Measurements from ENCODE around the gene DBF4. TPM values are rescaled to one million over a fixed set of nuclear protein-coding genes. Genes with fewer than 3 reads are reported as not detected.
A peak's percentile ranks its signal among the peaks of the same experiment; 100 is the strongest.

Gene DBF4
- total RNA-seq, 2 donors from 2014 or later, result 46.5 to 63.2 TPM

DNA sequence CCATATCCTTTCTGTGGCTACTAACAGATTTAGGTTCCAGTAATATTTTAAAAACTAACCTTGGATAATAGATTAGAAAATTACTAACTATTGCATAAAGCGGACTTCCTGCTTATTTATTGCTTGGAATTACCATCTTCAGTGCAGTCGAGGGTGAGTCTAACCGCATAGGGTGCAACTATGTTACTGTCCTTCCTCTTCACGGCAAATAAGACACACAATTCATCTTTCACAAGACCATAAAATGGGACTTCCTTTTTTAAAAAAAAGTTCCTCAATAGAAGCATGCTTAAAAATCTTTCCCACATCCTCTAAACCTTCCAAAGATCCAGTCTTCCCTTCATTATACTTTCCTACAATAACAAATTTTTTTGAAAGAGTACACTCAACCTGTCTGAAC is 2.2 kb upstream of the DBF4 start:
- Mint-ChIP-seq H3K27me3 (ENCODE audit: insufficient read depth) (no peaks in the 10 kb centered on the region), H3K9me3 (peaks cover 20% of the 10 kb centered on the region), H3K27ac (no peak overlapping the region), H3K36me3 (ENCODE audit: low read depth) (peaks cover 35% of the 10 kb centered on the region), H3K4me1 (peaks cover 21% of the 10 kb centered on the region), H3K4me3 (no peak overlapping the region)
- no peak for DNase-seq
- TF ChIP-seq, protein P1, sequence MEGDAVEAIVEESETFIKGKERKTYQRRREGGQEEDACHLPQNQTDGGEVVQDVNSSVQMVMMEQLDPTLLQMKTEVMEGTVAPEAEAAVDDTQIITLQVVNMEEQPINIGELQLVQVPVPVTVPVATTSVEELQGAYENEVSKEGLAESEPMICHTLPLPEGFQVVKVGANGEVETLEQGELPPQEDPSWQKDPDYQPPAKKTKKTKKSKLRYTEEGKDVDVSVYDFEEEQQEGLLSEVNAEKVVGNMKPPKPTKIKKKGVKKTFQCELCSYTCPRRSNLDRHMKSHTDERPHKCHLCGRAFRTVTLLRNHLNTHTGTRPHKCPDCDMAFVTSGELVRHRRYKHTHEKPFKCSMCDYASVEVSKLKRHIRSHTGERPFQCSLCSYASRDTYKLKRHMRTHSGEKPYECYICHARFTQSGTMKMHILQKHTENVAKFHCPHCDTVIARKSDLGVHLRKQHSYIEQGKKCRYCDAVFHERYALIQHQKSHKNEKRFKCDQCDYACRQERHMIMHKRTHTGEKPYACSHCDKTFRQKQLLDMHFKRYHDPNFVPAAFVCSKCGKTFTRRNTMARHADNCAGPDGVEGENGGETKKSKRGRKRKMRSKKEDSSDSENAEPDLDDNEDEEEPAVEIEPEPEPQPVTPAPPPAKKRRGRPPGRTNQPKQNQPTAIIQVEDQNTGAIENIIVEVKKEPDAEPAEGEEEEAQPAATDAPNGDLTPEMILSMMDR (conservative IDR thresholded peaks at IDR 0.05), result no peak
- H3K4me3 ChIP-seq (ENCODE audit: low read length), result peak overlapping the region; percentile 91
- peaks cover 20% of the 10 kb centered on the region for H3K36me3 ChIP-seq (ENCODE audit: control insufficient read depth, insufficient read depth, low read length)
- 93 to 98% methylated on average over 4 of the region's 4 CpGs for WGBS, 2 experiments (ENCODE audit: insufficient coverage in 1 of 2, insufficient read length in 1 of 2)
- H3K9me3 ChIP-seq (ENCODE audit: control insufficient read depth, low read length), result peaks cover 35% of the 10 kb centered on the region
- no peaks in the 10 kb centered on the region for H3K27me3 ChIP-seq (ENCODE audit: control insufficient read depth, insufficient read depth, low read length, poor library complexity, severe bottlenecking)
- H3K4me1 ChIP-seq (ENCODE audit: control insufficient read depth, insufficient read depth, low read length), result peaks cover 4% of the 10 kb centered on the region
- H3K27ac ChIP-seq (ENCODE audit: low read depth, low read length), result no peak overlapping the region
- H3K9ac ChIP-seq (ENCODE audit: extremely low read depth, low read length, poor library complexity, severe bottlenecking), result no peak overlapping the region

DNA sequence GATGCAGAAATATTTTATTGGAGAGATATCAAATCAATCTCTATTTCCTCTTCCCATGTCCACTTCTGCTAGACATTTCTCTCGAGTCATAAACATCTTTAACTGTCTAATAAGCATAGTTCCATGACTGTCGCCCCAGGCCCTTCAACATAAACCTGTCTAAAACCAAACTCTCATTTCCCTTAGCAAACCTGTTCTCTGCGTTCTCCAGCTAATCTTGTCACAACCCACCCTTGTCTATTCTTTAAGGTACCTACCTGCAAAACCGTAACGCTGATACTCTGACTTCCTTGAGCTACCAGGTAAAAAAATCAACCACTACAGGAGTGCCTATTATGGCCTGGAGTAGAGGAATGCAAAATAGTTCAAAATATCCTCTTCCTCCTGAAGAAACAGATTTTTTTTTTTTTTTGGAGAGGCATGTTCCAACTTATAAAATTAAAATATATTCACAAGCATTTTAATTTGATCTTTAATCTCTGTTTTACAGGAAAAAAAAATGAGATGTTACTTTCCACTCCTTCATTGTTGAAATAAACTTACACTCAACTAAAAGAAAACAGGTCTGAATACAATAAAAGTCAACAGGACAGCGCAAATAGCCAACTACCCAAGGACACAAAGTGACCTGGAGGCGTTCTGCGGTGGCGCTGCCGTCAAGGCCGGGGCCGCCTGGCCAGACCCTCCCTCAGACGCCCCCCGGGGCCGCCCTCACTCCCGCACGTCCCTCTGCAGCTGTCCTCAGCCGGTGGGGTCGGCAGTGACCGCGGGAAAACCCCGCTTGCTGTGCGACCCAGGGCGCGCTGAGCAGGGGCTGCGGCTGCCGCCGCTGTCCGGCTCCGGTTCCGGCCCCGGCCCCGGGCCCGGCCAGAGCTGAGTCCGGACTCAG is 898 bp upstream of the DBF4 start:
- Histone ChIP-seq H3K9ac (ENCODE audit: extremely low read depth, low read length, poor library complexity, severe bottlenecking) (peak overlapping the region; percentile 87), H3K9me3 (ENCODE audit: control insufficient read depth, low read length) (peaks cover 25% of the 10 kb centered on the region), H3K27me3 (ENCODE audit: control insufficient read depth, insufficient read depth, low read length, poor library complexity, severe bottlenecking) (no peaks in the 10 kb centered on the region), H3K27ac (ENCODE audit: low read depth, low read length) (peak overlapping the region; percentile 95), H3K36me3 (ENCODE audit: control insufficient read depth, insufficient read depth, low read length) (peaks cover 20% of the 10 kb centered on the region), H3K4me3 (ENCODE audit: low read length) (peak overlapping the region; percentile 91), H3K4me1 (ENCODE audit: control insufficient read depth, insufficient read depth, low read length) (peaks cover 4% of the 10 kb centered on the region)
- Mint-ChIP-seq H3K27me3 (ENCODE audit: insufficient read depth) (no peaks in the 10 kb centered on the region), H3K9me3 (peaks cover 20% of the 10 kb centered on the region), H3K4me3 (peak overlapping the region; percentile 98), H3K27ac (peak overlapping the region; percentile 89), H3K36me3 (ENCODE audit: low read depth) (peaks cover 35% of the 10 kb centered on the region), H3K4me1 (peaks cover 21% of the 10 kb centered on the region)
- TF ChIP-seq, protein P1 (conservative IDR thresholded peaks at IDR 0.05), result peak; percentile 15
- 5 to 10% methylated on average over 22 to 35 of the region's 35 CpGs for WGBS, 2 experiments (ENCODE audit: insufficient coverage in 1 of 2, insufficient read length in 1 of 2)
- DNase-seq, result no peak

DNA sequence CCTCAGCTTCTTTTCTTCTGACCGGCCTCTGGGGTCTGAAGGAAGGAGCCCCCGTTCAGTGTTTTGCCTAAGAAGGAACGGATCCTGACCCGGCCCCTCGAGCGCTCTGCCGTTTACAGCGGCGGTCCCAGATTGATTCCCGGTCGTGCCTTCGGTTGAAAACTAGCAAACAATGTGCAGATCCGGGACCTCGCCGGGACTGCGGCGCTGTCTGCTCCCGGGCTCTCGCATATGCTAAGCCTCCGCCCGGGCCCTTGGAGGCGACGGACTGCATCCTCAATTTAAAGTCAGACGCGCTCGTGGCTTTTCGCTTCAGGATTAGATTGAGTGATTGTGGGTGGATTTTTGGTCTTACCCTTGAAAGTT is 559 bp downstream of the DBF4 start:
- H3K27ac Mint-ChIP-seq, result peak overlapping the region; percentile 99
- Histone ChIP-seq H3K27ac (ENCODE audit: low read depth, low read length) (peak overlapping the region; percentile 95), H3K4me1 (ENCODE audit: control insufficient read depth, insufficient read depth, low read length) (peaks cover 4% of the 10 kb centered on the region), H3K27me3 (ENCODE audit: control insufficient read depth, insufficient read depth, low read length, poor library complexity, severe bottlenecking) (no peaks in the 10 kb centered on the region), H3K9ac (ENCODE audit: extremely low read depth, low read length, poor library complexity, severe bottlenecking) (peak overlapping the region; percentile 87), H3K36me3 (ENCODE audit: control insufficient read depth, insufficient read depth, low read length) (peaks cover 18% of the 10 kb centered on the region), H3K4me3 (ENCODE audit: low read length) (peak overlapping the region; percentile 91), H3K9me3 (ENCODE audit: control insufficient read depth, low read length) (peaks cover 11% of the 10 kb centered on the region)
- peaks cover 8% of the 10 kb centered on the region for H3K9me3 Mint-ChIP-seq
- TF ChIP-seq, protein P1 (conservative IDR thresholded peaks at IDR 0.05), result no peak
- WGBS, 2 experiments (ENCODE audit: insufficient coverage in 1 of 2, insufficient read length in 1 of 2), result 0% methylated on average over 2 to 27 of the region's 27 CpGs
- H3K27me3 Mint-ChIP-seq (ENCODE audit: insufficient read depth), result no peaks in the 10 kb centered on the region
- peaks cover 21% of the 10 kb centered on the region for H3K4me1 Mint-ChIP-seq
- peak; percentile 85 for DNase-seq
- peaks cover 27% of the 10 kb centered on the region for H3K36me3 Mint-ChIP-seq (ENCODE audit: low read depth)
- peak overlapping the region; percentile 98 for H3K4me3 Mint-ChIP-seq
